ENCODE measurements around the gene NAXD.

DNA sequence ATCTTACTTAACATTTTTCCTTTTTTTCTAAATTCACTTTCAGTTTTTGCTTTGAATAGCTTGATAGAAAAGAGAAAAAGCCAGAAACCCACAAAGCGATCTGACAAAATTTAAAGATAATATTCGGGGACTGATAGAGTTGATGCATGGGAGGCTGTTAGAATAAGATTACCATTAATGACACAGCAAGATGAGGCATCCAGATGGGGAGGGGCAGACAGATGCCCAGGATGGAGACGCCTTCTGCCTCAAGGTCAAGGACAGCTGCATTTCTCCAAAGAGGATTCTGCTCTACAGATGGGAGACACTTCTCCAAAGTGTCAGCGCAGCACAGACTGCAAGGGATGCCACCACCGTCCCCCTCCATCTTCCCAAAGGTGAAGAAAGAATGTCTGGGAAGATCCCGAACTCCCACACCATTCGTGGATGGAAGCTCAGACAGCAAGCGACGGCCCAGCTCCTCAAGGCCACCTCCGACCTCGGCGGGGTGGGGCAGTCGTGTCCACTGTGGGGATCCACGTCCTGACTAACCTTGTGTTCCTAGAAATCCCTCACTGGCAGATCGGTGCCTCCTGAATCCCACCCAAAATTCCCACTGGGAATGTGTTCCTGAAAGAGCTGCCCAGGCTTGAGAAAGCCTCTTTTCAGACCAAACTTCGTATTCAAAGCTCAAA is 32.9 kb downstream of the NAXD start:
- TF ChIP-seq, protein P1, sequence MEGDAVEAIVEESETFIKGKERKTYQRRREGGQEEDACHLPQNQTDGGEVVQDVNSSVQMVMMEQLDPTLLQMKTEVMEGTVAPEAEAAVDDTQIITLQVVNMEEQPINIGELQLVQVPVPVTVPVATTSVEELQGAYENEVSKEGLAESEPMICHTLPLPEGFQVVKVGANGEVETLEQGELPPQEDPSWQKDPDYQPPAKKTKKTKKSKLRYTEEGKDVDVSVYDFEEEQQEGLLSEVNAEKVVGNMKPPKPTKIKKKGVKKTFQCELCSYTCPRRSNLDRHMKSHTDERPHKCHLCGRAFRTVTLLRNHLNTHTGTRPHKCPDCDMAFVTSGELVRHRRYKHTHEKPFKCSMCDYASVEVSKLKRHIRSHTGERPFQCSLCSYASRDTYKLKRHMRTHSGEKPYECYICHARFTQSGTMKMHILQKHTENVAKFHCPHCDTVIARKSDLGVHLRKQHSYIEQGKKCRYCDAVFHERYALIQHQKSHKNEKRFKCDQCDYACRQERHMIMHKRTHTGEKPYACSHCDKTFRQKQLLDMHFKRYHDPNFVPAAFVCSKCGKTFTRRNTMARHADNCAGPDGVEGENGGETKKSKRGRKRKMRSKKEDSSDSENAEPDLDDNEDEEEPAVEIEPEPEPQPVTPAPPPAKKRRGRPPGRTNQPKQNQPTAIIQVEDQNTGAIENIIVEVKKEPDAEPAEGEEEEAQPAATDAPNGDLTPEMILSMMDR (conservative IDR thresholded peaks at IDR 0.05; ENCODE audit: low read length): no peak
- TF ChIP-seq EZH2phosphoT487 (IDR thresholded peaks at IDR 0.05; ENCODE audit: borderline replicate concordance, low read depth, low read length): no peak
